Fibroblast of lung (primary cell): Measurements from ENCODE around the gene CTBP2. TPM values are rescaled to one million over a fixed set of nuclear protein-coding genes. Genes with fewer than 3 reads are reported as not detected.

Experiments used
- DNase-seq, 2 donors: peaks; one replicate each; pipeline versions ENCODE4 v3.0.0 to v3.0.0-alpha.2; 2010; ENCODE audit warnings: low read depth in 2 of 2
- H2AFZ ChIP-seq: 2 replicates; pipeline ENCODE4 v1.5.1; 2012; ENCODE audit warnings: low read length, control low read depth, inconsistent platforms
- H3K27ac ChIP-seq: 2 replicates; pipeline ENCODE4 v1.5.1; 2011; ENCODE audit warnings: low read length, control low read depth; ENCODE audit not compliant: insufficient read depth
- H3K27me3 ChIP-seq: 2 replicates; pipeline ENCODE4 v1.5.1; 2011; ENCODE audit warnings: mild to moderate bottlenecking, low read length; ENCODE audit not compliant: control insufficient read depth, insufficient read depth
- H3K36me3 ChIP-seq: 2 replicates; pipeline ENCODE4 v1.5.1; 2011; ENCODE audit warnings: low read length; ENCODE audit not compliant: control insufficient read depth, insufficient read depth
- H3K4me1 ChIP-seq: 2 replicates; pipeline ENCODE4 v1.5.1; 2011; ENCODE audit warnings: low read length; ENCODE audit not compliant: control insufficient read depth, insufficient read depth; ENCODE audit errors: extremely low read depth
- H3K4me2 ChIP-seq: 2 replicates; pipeline ENCODE4 v1.5.1; 2011; ENCODE audit warnings: low read length, control low read depth; ENCODE audit not compliant: insufficient read depth; ENCODE audit errors: extremely low read depth
- H3K4me3 ChIP-seq, 4 experiments: fragments of 200-600 bp in 1 of 4; sonication (generic) in 1 of 4; replicated peaks in 1 of 4; 2 replicates each; pipeline ENCODE4 v1.5.1; 2011 to 2016; ENCODE audit warnings: low read length in 4 of 4, low read depth in 3 of 4, mild to moderate bottlenecking in 3 of 4, control low read depth in 2 of 4, inconsistent platforms in 1 of 4, mixed read lengths in 1 of 4; ENCODE audit not compliant: insufficient read depth in 1 of 4; ENCODE audit errors: control extremely low read depth in 1 of 4
- H3K79me2 ChIP-seq: 2 replicates; pipeline ENCODE4 v1.5.1; 2012; ENCODE audit warnings: mild to moderate bottlenecking, low read length, inconsistent platforms; ENCODE audit not compliant: control insufficient read depth, insufficient read depth
- H3K9ac ChIP-seq: 2 replicates; pipeline ENCODE4 v1.5.1; 2011; ENCODE audit warnings: mild to moderate bottlenecking, low read length, control low read depth; ENCODE audit not compliant: insufficient read depth
- H3K9me3 ChIP-seq: 2 replicates; pipeline ENCODE4 v1.5.1; 2012; ENCODE audit warnings: low read depth, low read length; ENCODE audit not compliant: control insufficient read depth, insufficient read depth
- H4K20me1 ChIP-seq: 2 replicates; pipeline ENCODE4 v1.5.1; 2011; ENCODE audit warnings: low read length; ENCODE audit not compliant: control insufficient read depth, insufficient read depth; ENCODE audit errors: extremely low read depth
- CTCF ChIP-seq, 2 donors: IDR thresholded peaks in 1 of 2; conservative IDR thresholded peaks in 1 of 2; 1 replicate in 1 of 2; 2 replicates in 1 of 2; pipeline ENCODE4 v1.5.1; 2011 to 2012; ENCODE audit warnings: low read length in 2 of 2, control low read depth in 1 of 2, inconsistent platforms in 1 of 2, low read depth in 1 of 2, mild to moderate bottlenecking in 1 of 2
- EZH2 ChIP-seq: IDR thresholded peaks from 2 replicates; pipeline ENCODE4 v1.5.1; 2012; ENCODE audit warnings: low read length, control low read depth, mild to moderate bottlenecking; ENCODE audit errors: missing control alignments
- polyA plus RNA-seq, 2 donors: library from polyadenylated mRNA; depleted of rRNA in 1 of 2; stranded (reverse) in 1 of 2; unstranded in 1 of 2; fragments of >200 nt; gene quantifications; 2 replicates each; pipeline ENCODE4 v1.2.1, GENCODE V29; 2011 to 2012; ENCODE audit warnings: missing spikeins in 1 of 2
- total RNA-seq: library from RNA; depleted of rRNA; stranded (reverse); fragments of >200 nt; gene quantifications from 2 replicates; pipeline ENCODE4 v1.2.1, GENCODE V29; 2014

Gene CTBP2
- total and polyA plus RNA-seq, 2 donors (not counting 1 experiment from before 2014, with no cell fraction given) = 72.1 to 73.3 TPM

- peaks cover 38% of the 10 kb centered on the region for H3K4me1 ChIP-seq
- peak; percentile 51 to 65 for DNase-seq
- H3K4me2 ChIP-seq = peak overlapping the region; percentile 66
- no peaks in the 10 kb centered on the region for H3K9me3 ChIP-seq
- H3K79me2 ChIP-seq = peaks cover 99% of the 10 kb centered on the region
- H3K27me3 ChIP-seq = no peaks in the 10 kb centered on the region
- H3K27ac ChIP-seq = peak overlapping the region; percentile 88
- H2AFZ ChIP-seq = no peak overlapping the region
- no peaks in the 10 kb centered on the region for H3K36me3 ChIP-seq
- no peaks in the 10 kb centered on the region for H4K20me1 ChIP-seq
- H3K9ac ChIP-seq = peak overlapping the region; percentile 57
- H3K4me3 ChIP-seq = no peak overlapping the region
- no peak for TF ChIP-seq EZH2
- TF ChIP-seq CTCF (conservative IDR thresholded peaks at IDR 0.05 in 1 of 2, IDR thresholded peaks at IDR 0.05 in 1 of 2; ENCODE audit: low read depth in 1 of 2, low read length in 2 of 2) = no peak
These were observed 12.4 kb downstream of the CTBP2 start for GRCh38 chr10:125147971-125148439.

GRCh38 chr10:125146791-125147579 is 13.4 kb downstream of the CTBP2 start:
- no peak for TF ChIP-seq CTCF (conservative IDR thresholded peaks at IDR 0.05 in 1 of 2, IDR thresholded peaks at IDR 0.05 in 1 of 2; ENCODE audit: low read depth in 1 of 2, low read length in 2 of 2)
- no peak for TF ChIP-seq EZH2
- no peaks in the 10 kb centered on the region for H3K36me3 ChIP-seq
- H3K9me3 ChIP-seq = no peaks in the 10 kb centered on the region
- peaks cover 99% of the 10 kb centered on the region for H3K79me2 ChIP-seq
- peak overlapping the region; percentile 70 for H3K9ac ChIP-seq
- peak overlapping the region; percentile 88 for H3K27ac ChIP-seq
- peak overlapping the region in 3 of 4 experiments; percentile 18 to 28 (median 22) for H3K4me3 ChIP-seq
- no peaks in the 10 kb centered on the region for H3K27me3 ChIP-seq
- H3K4me2 ChIP-seq = peak overlapping the region; percentile 85
- no peaks in the 10 kb centered on the region for H4K20me1 ChIP-seq
- DNase-seq = peak in 1 of 2 donors; percentile 91
- H3K4me1 ChIP-seq = peaks cover 34% of the 10 kb centered on the region
- no peak overlapping the region for H2AFZ ChIP-seq

- no peaks in the 10 kb centered on the region for H4K20me1 ChIP-seq
- no peak overlapping the region for H3K9ac ChIP-seq
- peaks cover 97% of the 10 kb centered on the region for H3K79me2 ChIP-seq
- DNase-seq = no peak
- H3K9me3 ChIP-seq = no peaks in the 10 kb centered on the region
- H3K4me1 ChIP-seq = peaks cover 34% of the 10 kb centered on the region
- H2AFZ ChIP-seq = no peak overlapping the region
- H3K36me3 ChIP-seq = no peaks in the 10 kb centered on the region
- peak overlapping the region; percentile 35 for H3K27ac ChIP-seq
- no peak overlapping the region for H3K4me2 ChIP-seq
- no peak for TF ChIP-seq CTCF (conservative IDR thresholded peaks at IDR 0.05 in 1 of 2, IDR thresholded peaks at IDR 0.05 in 1 of 2; ENCODE audit: low read depth in 1 of 2, low read length in 2 of 2)
- TF ChIP-seq EZH2 = no peak
- H3K27me3 ChIP-seq = no peaks in the 10 kb centered on the region
- no peak overlapping the region for H3K4me3 ChIP-seq
These were observed 14.7 kb downstream of the CTBP2 start for GRCh38 chr10:125145636-125146035.
